HCT116 (cell line): ENCODE measurements around the gene MAMLD1.

ENCODE experiments used
- ATF3 ChIP-seq: IDR thresholded peaks from 2 replicates; pipeline ENCODE4 v1.6.1; 2012
- CBX3 ChIP-seq: IDR thresholded peaks from 2 replicates; pipeline ENCODE4 v1.6.1; 2012; ENCODE audit warnings: low read depth
- CTCF ChIP-seq, 3 experiments: fragments of 200-600 bp in 1 of 3; sonication (generic) in 1 of 3; IDR thresholded peaks in 2 of 3; conservative IDR thresholded peaks in 1 of 3; 2 replicates each; pipeline ENCODE4 v1.5.1; 2012 to 2017; ENCODE audit warnings: low read depth in 2 of 3, low read length in 2 of 3, antibody characterized with exemption in 1 of 3, borderline replicate concordance in 1 of 3, control low read depth in 1 of 3, mild to moderate bottlenecking in 1 of 3, mixed read lengths in 1 of 3, mixed run types in 1 of 3, moderate library complexity in 1 of 3; ENCODE audit not compliant: insufficient read depth in 1 of 3
- ELF1 ChIP-seq: IDR thresholded peaks from 2 replicates; pipeline ENCODE4 v1.6.1; 2012; ENCODE audit warnings: low read depth, borderline replicate concordance
- EZH2 ChIP-seq: fragments of 200-600 bp; sonication (generic); IDR thresholded peaks from 2 replicates; pipeline ENCODE4 v1.6.1; 2017; ENCODE audit warnings: antibody characterized with exemption, mixed run types
- EZH2phosphoT487 ChIP-seq: fragments of 200-600 bp; IDR thresholded peaks from 2 replicates; pipeline ENCODE4 v1.6.1; 2018; ENCODE audit warnings: antibody characterized with exemption, borderline replicate concordance
- JUND ChIP-seq: IDR thresholded peaks from 2 replicates; pipeline ENCODE4 v1.6.1; 2012
- POLR2A ChIP-seq: IDR thresholded peaks from 2 replicates; pipeline ENCODE4 v1.7.0; 2011; ENCODE audit warnings: borderline replicate concordance; ENCODE audit not compliant: insufficient read depth, insufficient read length; ENCODE audit errors: extremely low read depth
- POLR2AphosphoS5 ChIP-seq: IDR thresholded peaks from 2 replicates; pipeline ENCODE4 v1.6.1; 2011; ENCODE audit warnings: mild to moderate bottlenecking, low read depth, low read length, moderate library complexity
- RAD21 ChIP-seq: IDR thresholded peaks from 2 replicates; pipeline ENCODE4 v1.6.1; 2012; ENCODE audit warnings: low read depth, mild to moderate bottlenecking
- REST ChIP-seq: IDR thresholded peaks from 2 replicates; pipeline ENCODE4 v1.6.1; 2012; ENCODE audit warnings: low read depth
- SP1 ChIP-seq: IDR thresholded peaks from 2 replicates; pipeline ENCODE4 v1.6.1; 2012; ENCODE audit warnings: low read depth
- TCF7L2 ChIP-seq: IDR thresholded peaks from 2 replicates; pipeline ENCODE4 v1.7.0; 2011; ENCODE audit warnings: borderline replicate concordance, inconsistent platforms; ENCODE audit not compliant: insufficient read depth, insufficient read length; ENCODE audit errors: extremely low read depth

GRCh38 chrX:150339736-150340135 is 23.4 kb upstream of the MAMLD1 start:
- TF ChIP-seq EZH2 (no peak), CTCF (IDR thresholded peaks at IDR 0.05 in 2 of 3, conservative IDR thresholded peaks at IDR 0.05 in 1 of 3; ENCODE audit: borderline replicate concordance in 1 of 3, insufficient read depth in 1 of 3, low read depth in 2 of 3, low read length in 2 of 3) (no peak), POLR2AphosphoS5 (no peak), SP1 (no peak), POLR2A (no peak), JUND (no peak), ELF1 (no peak), RAD21 (no peak), ATF3 (no peak), TCF7L2 (no peak), REST (no peak), CBX3 (no peak), EZH2phosphoT487 (no peak)
